Mammary epithelial cell (primary cell): ENCODE results near the gene ACOX2.

ENCODE experiments used
- CTCF ChIP-seq, 2 donors: IDR thresholded peaks in 1 of 2; conservative IDR thresholded peaks in 1 of 2; 2 replicates each; pipeline ENCODE4 v1.5.1; 2011 to 2012; ENCODE audit warnings: inconsistent platforms in 2 of 2, low read length in 2 of 2, mild to moderate bottlenecking in 2 of 2, control low read depth in 1 of 2, low read depth in 1 of 2; ENCODE audit not compliant: insufficient read depth in 1 of 2; ENCODE audit errors: extremely low read depth in 1 of 2
- EZH2 ChIP-seq: IDR thresholded peaks from 2 replicates; pipeline ENCODE4 v1.6.1; 2012; ENCODE audit warnings: low read length, inconsistent platforms, borderline replicate concordance

- TF ChIP-seq CTCF (conservative IDR thresholded peaks at IDR 0.05 in 1 of 2, IDR thresholded peaks at IDR 0.05 in 1 of 2; ENCODE audit: extremely low read depth in 1 of 2, insufficient read depth in 1 of 2, low read depth in 1 of 2, low read length in 2 of 2) (no peak), EZH2 (no peak)
Measured at GRCh38 chr3:58469096-58469495, 67.9 kb downstream of the ACOX2 start.
